Retinal pigment epithelial cell (primary cell): ENCODE data around the gene UBN2.

ENCODE experiments used
- DNase-seq: peaks from one replicate; pipeline ENCODE4 v3.0.0-alpha.2; 2010; ENCODE audit warnings: low read depth
- H3K4me3 ChIP-seq: 2 replicates; pipeline ENCODE4 v1.5.1; 2011; ENCODE audit warnings: mild to moderate bottlenecking, low read length, control low read depth, moderate library complexity
- CTCF ChIP-seq: conservative IDR thresholded peaks from 2 replicates; pipeline ENCODE4 v1.5.1; 2011; ENCODE audit warnings: low read depth, low read length, control low read depth, inconsistent platforms

UBN2 gene

GRCh38 chr7:139271718-139272628 lies 40.9 kb downstream of the UBN2 start:
- DNase-seq, result no peak
- H3K4me3 ChIP-seq, result no peak overlapping the region
- TF ChIP-seq CTCF, result no peak

GRCh38 chr7:139284252-139284896 lies 53.3 kb downstream of the UBN2 start:
- no peak for DNase-seq
- TF ChIP-seq CTCF, result no peak

GRCh38 chr7:139286144-139286543 lies 55.1 kb downstream of the UBN2 start:
- TF ChIP-seq CTCF, result no peak
- DNase-seq, result no peak
- no peak overlapping the region for H3K4me3 ChIP-seq

More at GRCh38 chr7:139284252-139284896, 53.3 kb downstream of the UBN2 start:
- no peak overlapping the region for H3K4me3 ChIP-seq

- DNase-seq, result no peak
- no peak for TF ChIP-seq CTCF
- no peak overlapping the region for H3K4me3 ChIP-seq
These were observed 61.8 kb downstream of the UBN2 start for GRCh38 chr7:139292821-139293220.

GRCh38 chr7:139293534-139293933 lies 62.5 kb downstream of the UBN2 start:
- no peak for TF ChIP-seq CTCF
- DNase-seq, result peak; percentile 44
- no peak overlapping the region for H3K4me3 ChIP-seq

- TF ChIP-seq CTCF, result no peak
- DNase-seq, result peak; percentile 73
- H3K4me3 ChIP-seq, result no peak overlapping the region
These were observed 63.2 kb downstream of the UBN2 start for GRCh38 chr7:139294241-139294640.
